NT2/D1 (cell line): ENCODE results near the gene NHSL1.

Experiments
- SUZ12 ChIP-seq: IDR thresholded peaks from 2 replicates; pipeline ENCODE4 v1.6.1; 2011; ENCODE audit not compliant: insufficient read length, insufficient read depth; ENCODE audit errors: extremely low read depth
- YY1 ChIP-seq: IDR thresholded peaks from 2 replicates; pipeline ENCODE4 v1.6.1; 2011; ENCODE audit not compliant: insufficient read length, insufficient read depth
- ZNF274 ChIP-seq: IDR thresholded peaks from 2 replicates; pipeline ENCODE4 v1.6.1; 2011; ENCODE audit warnings: mild to moderate bottlenecking, low read depth, low read length

GRCh38 chr6:138420356-138420755 lies 78.9 kb downstream of the NHSL1 start:
- no peak for TF ChIP-seq YY1
- no peak for TF ChIP-seq ZNF274
- TF ChIP-seq SUZ12 = no peak
